PFSK-1 (cell line): ENCODE results near the gene PROC.

Experiments used
- FOXP2 ChIP-seq: optimal IDR thresholded peaks from 2 replicates; pipeline ENCODE3; 2011; ENCODE audit warnings: borderline replicate concordance, control low read depth, inconsistent platforms; ENCODE audit not compliant: insufficient read depth; ENCODE audit errors: extremely low read length, extremely low read depth
- POLR2AphosphoS5 ChIP-seq: IDR thresholded peaks from 2 replicates; pipeline ENCODE4 v1.6.1; 2012; ENCODE audit warnings: low read depth, mild to moderate bottlenecking, control low read depth, low read length, moderate library complexity
- REST ChIP-seq, 2 experiments: IDR thresholded peaks; 2 replicates each; pipeline versions ENCODE4 v1.6.1 to v1.8.0; 2011 to 2012; ENCODE audit warnings: low read depth in 2 of 2, low read length in 2 of 2, control low read depth in 1 of 2, inconsistent platforms in 1 of 2, mild to moderate bottlenecking in 1 of 2, moderate library complexity in 1 of 2; ENCODE audit not compliant: insufficient read depth in 1 of 2
- SIN3A ChIP-seq: IDR thresholded peaks from 2 replicates; pipeline ENCODE4 v1.6.1; 2012; ENCODE audit warnings: mild to moderate bottlenecking, low read length, moderate library complexity, borderline replicate concordance; ENCODE audit not compliant: insufficient read depth
- TAF1 ChIP-seq: IDR thresholded peaks from 2 replicates; pipeline ENCODE4 v1.6.1; 2012; ENCODE audit warnings: low read length, control low read depth, borderline replicate concordance; ENCODE audit not compliant: insufficient read depth

PROC gene

DNA sequence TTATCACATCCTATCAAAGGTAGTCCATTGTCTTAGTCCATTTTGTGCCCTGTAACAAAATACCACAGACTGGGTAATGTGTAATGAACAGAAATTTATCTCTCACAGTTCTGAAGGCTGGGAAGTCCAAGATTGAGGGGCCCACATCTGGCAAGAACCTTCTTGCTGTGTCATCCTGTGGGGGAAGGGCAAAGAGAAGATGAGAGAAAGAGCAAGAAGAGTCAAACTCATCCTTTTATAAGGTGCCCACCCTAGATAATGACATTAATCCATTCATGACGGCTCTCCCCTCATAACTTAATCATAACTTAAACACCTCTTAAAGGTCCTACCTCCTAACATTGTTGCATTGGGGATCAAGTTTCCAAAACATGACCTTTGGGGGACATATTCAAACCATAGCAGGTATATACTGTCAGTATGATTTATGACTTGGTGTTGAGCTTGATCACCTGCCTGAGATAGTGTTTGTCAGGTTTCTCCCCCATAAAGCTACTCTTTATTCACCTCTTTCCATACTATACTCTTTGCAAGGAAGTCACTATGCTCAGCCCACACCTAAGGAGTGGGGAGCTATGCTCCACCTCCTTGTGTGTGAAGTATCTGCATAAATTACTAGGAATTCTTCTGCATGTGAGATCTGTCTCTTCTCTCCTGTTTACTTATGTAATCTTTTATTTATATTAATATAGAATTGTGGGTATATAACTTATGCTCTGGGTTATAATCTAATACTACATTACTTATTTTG is 25.2 kb upstream of the PROC start:
- TF ChIP-seq TAF1, result no peak
- TF ChIP-seq FOXP2, result no peak
- TF ChIP-seq SIN3A, result no peak
- no peak for TF ChIP-seq POLR2AphosphoS5
- no peak for TF ChIP-seq REST (IDR thresholded peaks at IDR 0.05; ENCODE audit: insufficient read depth in 1 of 2, low read depth in 2 of 2, low read length in 2 of 2)

- TF ChIP-seq POLR2AphosphoS5 (no peak), SIN3A (no peak), REST (IDR thresholded peaks at IDR 0.05; ENCODE audit: insufficient read depth in 1 of 2, low read depth in 2 of 2, low read length in 2 of 2) (no peak), TAF1 (no peak), FOXP2 (no peak)
Observed at GRCh38 chr2:127394492-127394891, 23.7 kb upstream of the PROC start.

- TF ChIP-seq SIN3A (no peak), TAF1 (no peak), REST (IDR thresholded peaks at IDR 0.05; ENCODE audit: insufficient read depth in 1 of 2, low read depth in 2 of 2, low read length in 2 of 2) (no peak), POLR2AphosphoS5 (no peak), FOXP2 (no peak)
Observed at GRCh38 chr2:127397568-127398238, 20.5 kb upstream of the PROC start.

- TF ChIP-seq POLR2AphosphoS5, result no peak
- peak; percentile 73; the same call in 1 of the 2 replicates for TF ChIP-seq SIN3A
- no peak for TF ChIP-seq FOXP2
Observed at GRCh38 chr2:127398239-127398590, 20.0 kb upstream of the PROC start.

- no peak for TF ChIP-seq REST (IDR thresholded peaks at IDR 0.05; ENCODE audit: insufficient read depth in 1 of 2, low read depth in 2 of 2, low read length in 2 of 2)
- TF ChIP-seq TAF1, result no peak
- TF ChIP-seq POLR2AphosphoS5, result no peak
- TF ChIP-seq SIN3A, result no peak
- no peak for TF ChIP-seq FOXP2
Observed at GRCh38 chr2:127400533-127400896, 17.7 kb upstream of the PROC start.
